ENCODE data around the gene TMC7.

GRCh38 chr16:18983565-18984434 is at the start of gene TMC7:
- TF ChIP-seq YY1 (IDR thresholded peaks at IDR 0.05; ENCODE audit: insufficient read depth, insufficient read length) (no peak), SUZ12 (IDR thresholded peaks at IDR 0.05; ENCODE audit: extremely low read depth, insufficient read depth, insufficient read length) (no peak), ZNF274 (IDR thresholded peaks at IDR 0.05; ENCODE audit: low read depth, low read length) (no peak)
